ENCODE data around the gene PRRG4.
"Not testable (repeated sequence)": the region's sequence is repeated elsewhere in the genome, so short reads cannot be mapped to it uniquely, and the experiment has no call there.

PRRG4 gene

GRCh38 chr11:32887707-32888383 lies 58.1 kb downstream of the PRRG4 start:
- DNase-seq: not testable (repeated sequence)

GRCh38 chr11:32888384-32888710 lies 58.6 kb downstream of the PRRG4 start:
- DNase-seq: not testable (repeated sequence)

- no peak for DNase-seq
These were observed 59.1 kb downstream of the PRRG4 start for GRCh38 chr11:32888805-32889204.

- no peak for DNase-seq
These were observed 61.3 kb downstream of the PRRG4 start for GRCh38 chr11:32890843-32891656.

GRCh38 chr11:32891657-32892354 lies 62.1 kb downstream of the PRRG4 start:
- no peak for DNase-seq

- DNase-seq: no peak
These were observed 62.8 kb downstream of the PRRG4 start, which contains the start of gene QSER1 for GRCh38 chr11:32892355-32893092. TSS of gene QSER1 (plus strand) at chr11:32892811. CDS start at chr11:32893126, 315 bp downstream.

GRCh38 chr11:32893093-32893342 lies 63.3 kb downstream of the PRRG4 start:
- no peak for DNase-seq

- no peak for DNase-seq
These were observed 63.8 kb downstream of the PRRG4 start for GRCh38 chr11:32893343-32894148.

- DNase-seq: no peak
These were observed 64.6 kb downstream of the PRRG4 start for GRCh38 chr11:32894149-32894827.

GRCh38 chr11:32894921-32895320 lies 65.2 kb downstream of the PRRG4 start:
- DNase-seq: no peak

GRCh38 chr11:32895471-32895870 lies 65.7 kb downstream of the PRRG4 start:
- no peak for DNase-seq

- no peak for DNase-seq
These were observed 67.4 kb downstream of the PRRG4 start for GRCh38 chr11:32897103-32897502.

GRCh38 chr11:32899438-32899837 lies 69.7 kb downstream of the PRRG4 start:
- no peak for DNase-seq

GRCh38 chr11:32902089-32902665 lies 72.5 kb downstream of the PRRG4 start:
- DNase-seq: no peak

- DNase-seq: no peak
These were observed 75.4 kb downstream of the PRRG4 start for GRCh38 chr11:32905028-32905667.

Data from cortex of kidney (tissue), 1 donor.